ENCODE data around the gene CENPE.

Gene CENPE

GRCh38 chr4:103111598-103111997 is 86.5 kb downstream of the CENPE start:
- H3K4me1 ChIP-seq (ENCODE audit: control insufficient read depth, insufficient read depth, low read length): no peaks in the 10 kb centered on the region
- no peaks in the 10 kb centered on the region for H3K9me3 ChIP-seq (ENCODE audit: control insufficient read depth, insufficient read depth, low read depth, low read length)
- TF ChIP-seq ZNF488 (tag by site-specific recombination; IDR thresholded peaks at IDR 0.05) (no peak), ZNF561 (tag by site-specific recombination; IDR thresholded peaks at IDR 0.05; ENCODE audit: borderline replicate concordance) (no peak), ZNF449 (tag by site-specific recombination; IDR thresholded peaks at IDR 0.05) (no peak), ZBTB21 (tag by site-specific recombination; IDR thresholded peaks at IDR 0.05) (no peak), ZNF138 (tag by site-specific recombination; IDR thresholded peaks at IDR 0.05; ENCODE audit: borderline replicate concordance) (no peak), ZNF514 (tag by site-specific recombination; IDR thresholded peaks at IDR 0.05) (no peak), HIC1 (tag by site-specific recombination; IDR thresholded peaks at IDR 0.05) (no peak), GFI1B (tag by site-specific recombination; IDR thresholded peaks at IDR 0.05) (no peak), TRIM28 (IDR thresholded peaks at IDR 0.05; ENCODE audit: borderline replicate concordance, low read length) (no peak), ZNF132 (tag by site-specific recombination; IDR thresholded peaks at IDR 0.05; ENCODE audit: borderline replicate concordance) (no peak), ZNF423 (tag by site-specific recombination; IDR thresholded peaks at IDR 0.05) (no peak), ZNF701 (tag by site-specific recombination; IDR thresholded peaks at IDR 0.05) (no peak)
- TF ChIP-seq, protein P1, sequence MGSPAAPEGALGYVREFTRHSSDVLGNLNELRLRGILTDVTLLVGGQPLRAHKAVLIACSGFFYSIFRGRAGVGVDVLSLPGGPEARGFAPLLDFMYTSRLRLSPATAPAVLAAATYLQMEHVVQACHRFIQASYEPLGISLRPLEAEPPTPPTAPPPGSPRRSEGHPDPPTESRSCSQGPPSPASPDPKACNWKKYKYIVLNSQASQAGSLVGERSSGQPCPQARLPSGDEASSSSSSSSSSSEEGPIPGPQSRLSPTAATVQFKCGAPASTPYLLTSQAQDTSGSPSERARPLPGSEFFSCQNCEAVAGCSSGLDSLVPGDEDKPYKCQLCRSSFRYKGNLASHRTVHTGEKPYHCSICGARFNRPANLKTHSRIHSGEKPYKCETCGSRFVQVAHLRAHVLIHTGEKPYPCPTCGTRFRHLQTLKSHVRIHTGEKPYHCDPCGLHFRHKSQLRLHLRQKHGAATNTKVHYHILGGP (tag by site-specific recombination; IDR thresholded peaks at IDR 0.05): no peak
- TF ChIP-seq, protein P2, sequence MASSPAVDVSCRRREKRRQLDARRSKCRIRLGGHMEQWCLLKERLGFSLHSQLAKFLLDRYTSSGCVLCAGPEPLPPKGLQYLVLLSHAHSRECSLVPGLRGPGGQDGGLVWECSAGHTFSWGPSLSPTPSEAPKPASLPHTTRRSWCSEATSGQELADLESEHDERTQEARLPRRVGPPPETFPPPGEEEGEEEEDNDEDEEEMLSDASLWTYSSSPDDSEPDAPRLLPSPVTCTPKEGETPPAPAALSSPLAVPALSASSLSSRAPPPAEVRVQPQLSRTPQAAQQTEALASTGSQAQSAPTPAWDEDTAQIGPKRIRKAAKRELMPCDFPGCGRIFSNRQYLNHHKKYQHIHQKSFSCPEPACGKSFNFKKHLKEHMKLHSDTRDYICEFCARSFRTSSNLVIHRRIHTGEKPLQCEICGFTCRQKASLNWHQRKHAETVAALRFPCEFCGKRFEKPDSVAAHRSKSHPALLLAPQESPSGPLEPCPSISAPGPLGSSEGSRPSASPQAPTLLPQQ (tag by site-specific recombination; IDR thresholded peaks at IDR 0.05): no peak
- TF ChIP-seq, protein P3, sequence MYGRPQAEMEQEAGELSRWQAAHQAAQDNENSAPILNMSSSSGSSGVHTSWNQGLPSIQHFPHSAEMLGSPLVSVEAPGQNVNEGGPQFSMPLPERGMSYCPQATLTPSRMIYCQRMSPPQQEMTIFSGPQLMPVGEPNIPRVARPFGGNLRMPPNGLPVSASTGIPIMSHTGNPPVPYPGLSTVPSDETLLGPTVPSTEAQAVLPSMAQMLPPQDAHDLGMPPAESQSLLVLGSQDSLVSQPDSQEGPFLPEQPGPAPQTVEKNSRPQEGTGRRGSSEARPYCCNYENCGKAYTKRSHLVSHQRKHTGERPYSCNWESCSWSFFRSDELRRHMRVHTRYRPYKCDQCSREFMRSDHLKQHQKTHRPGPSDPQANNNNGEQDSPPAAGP (tag by site-specific recombination; IDR thresholded peaks at IDR 0.05): no peak
- H3K27ac ChIP-seq (ENCODE audit: extremely low read depth, low read depth, low read length): no peak overlapping the region
- POLR2A ChIA-PET: no interaction called here
- CTCF ChIA-PET: interaction anchor here (1.0 kb wide), 1 partner anchor 12 kb away, joined by 4 read pairs; no protein-coding TSS in a partner anchor
- H3K4me3 ChIP-seq (ENCODE audit: low read depth, low read length): no peak overlapping the region
- peaks cover 8 to 62% of the 10 kb centered on the region in 2 experiments for H3K36me3 ChIP-seq (ENCODE audit: control insufficient read depth in 2 of 2, insufficient read depth in 1 of 2, low read length in 2 of 2)

DNA sequence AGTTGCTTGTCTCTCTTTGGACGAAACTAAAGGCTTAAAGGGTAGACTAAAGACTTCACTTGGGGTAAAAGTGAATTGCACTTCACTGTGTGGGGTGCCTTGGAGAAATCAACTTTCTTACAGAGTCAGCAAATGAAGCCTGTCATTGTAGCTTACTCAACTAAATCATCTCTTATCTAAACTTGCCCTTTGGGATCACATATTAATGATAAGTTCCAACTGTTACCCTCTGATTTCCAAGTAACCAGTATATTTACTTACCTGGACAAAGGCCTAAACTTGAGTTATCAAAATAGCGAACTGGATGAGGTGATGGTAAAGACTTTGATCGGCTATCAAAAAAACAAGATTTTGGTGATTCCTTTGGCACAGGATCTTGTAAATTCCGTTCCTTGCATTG is 89.6 kb downstream of the CENPE start:
- H3K36me3 ChIP-seq (ENCODE audit: control insufficient read depth in 2 of 2, insufficient read depth in 1 of 2, low read length in 2 of 2): peaks cover 5 to 56% of the 10 kb centered on the region in 2 experiments
- CTCF ChIA-PET: no interaction called here
- no peak overlapping the region for H3K4me3 ChIP-seq (ENCODE audit: low read depth, low read length)

More for the DNA sequence above, 89.6 kb downstream of the CENPE start:
- POLR2A ChIA-PET: no interaction called here
- H3K4me1 ChIP-seq (ENCODE audit: control insufficient read depth, insufficient read depth, low read length): no peaks in the 10 kb centered on the region
- no peaks in the 10 kb centered on the region for H3K9me3 ChIP-seq (ENCODE audit: control insufficient read depth, insufficient read depth, low read depth, low read length)
- no peak overlapping the region for H3K27ac ChIP-seq (ENCODE audit: extremely low read depth, low read depth, low read length)
- no peak for TF ChIP-seq ATF2 (tag by site-specific recombination; IDR thresholded peaks at IDR 0.05; ENCODE audit: low read depth)
- no peak for TF ChIP-seq FEZF1 (tag by site-specific recombination; IDR thresholded peaks at IDR 0.05)
- no peak for TF ChIP-seq ZSCAN4 (tag by site-specific recombination; IDR thresholded peaks at IDR 0.05)
- TF ChIP-seq ZFP69B (tag by site-specific recombination; IDR thresholded peaks at IDR 0.05): no peak
- TF ChIP-seq ZNF19 (tag by site-specific recombination; IDR thresholded peaks at IDR 0.05; ENCODE audit: low read depth): no peak
- no peak for TF ChIP-seq ZNF239 (tag by site-specific recombination; IDR thresholded peaks at IDR 0.05)
- no peak for TF ChIP-seq ZNF600 (tag by site-specific recombination; IDR thresholded peaks at IDR 0.05)
- TF ChIP-seq ZNF571 (tag by site-specific recombination; IDR thresholded peaks at IDR 0.05): no peak
- no peak for TF ChIP-seq ZNF645 (tag by site-specific recombination; IDR thresholded peaks at IDR 0.05)

All from HEK293 (cell line).